Measurements from ENCODE around the gene ACHE. TPM values are rescaled to one million over a fixed set of nuclear protein-coding genes. Genes with fewer than 3 reads are reported as not detected.
A peak's percentile ranks its signal among the peaks of the same experiment; 100 is the strongest.

Gene ACHE
- total RNA-seq, 1 donor from 2014 or later = not detected

DNA sequence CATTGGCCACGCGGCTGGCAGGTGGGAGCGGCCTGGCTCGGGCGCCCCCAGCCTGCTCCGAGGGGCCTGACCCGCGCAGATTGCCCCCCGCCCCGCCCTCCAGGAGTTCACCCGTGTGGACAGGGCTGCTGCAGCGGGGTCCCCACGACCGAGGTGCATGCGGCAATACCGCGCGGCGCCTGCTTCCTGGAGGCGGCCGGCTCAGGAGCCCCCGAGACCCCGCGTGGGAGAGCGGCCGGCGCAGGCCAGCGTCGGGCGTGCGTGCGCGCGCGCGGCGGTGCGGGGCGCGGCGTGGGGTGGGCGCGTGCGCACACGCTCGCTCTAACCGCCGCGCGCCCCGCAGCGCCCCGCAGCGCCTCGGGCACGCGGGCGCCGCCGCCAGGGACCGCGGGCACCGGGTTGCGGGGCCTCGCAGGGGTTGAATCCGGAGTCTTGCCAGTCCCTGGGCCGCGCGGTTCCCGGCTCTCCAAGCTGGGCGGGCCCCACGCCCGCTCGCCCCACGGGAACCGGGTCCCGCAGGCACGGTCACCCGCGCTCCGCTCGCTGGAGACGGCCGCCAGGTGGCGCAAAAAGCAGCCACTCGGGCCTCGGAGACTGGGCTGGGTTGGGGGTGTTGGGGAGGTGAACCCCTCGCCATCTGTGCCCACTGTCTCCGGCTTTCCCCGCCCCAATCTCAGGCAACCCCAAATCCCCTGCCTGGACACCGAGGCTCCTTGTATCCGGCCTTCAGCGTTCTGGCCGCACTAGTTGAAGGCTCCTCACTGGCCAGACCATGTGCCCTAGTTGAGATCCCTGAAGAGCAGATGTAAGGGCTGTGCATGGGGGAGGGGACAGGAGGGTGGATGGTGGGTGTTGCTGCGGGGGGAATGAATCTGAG lies 1.3 kb upstream of the ACHE start:
- Histone ChIP-seq H4K20me1 (ENCODE audit: low read depth) (peaks cover 5% of the 10 kb centered on the region), H3F3A (ENCODE audit: low read depth) (peaks cover 13% of the 10 kb centered on the region), H3K4me1 (peaks cover 8% of the 10 kb centered on the region), H3K36me3 (no peaks in the 10 kb centered on the region), H3K27ac (no peak overlapping the region), H3K4me3 (peak overlapping the region; percentile 51), H3K9ac (no peak overlapping the region), H3K79me2 (ENCODE audit: low read depth) (no peaks in the 10 kb centered on the region), H3K4me2 (peak overlapping the region; percentile 86), H3K9me3 (ENCODE audit: low read depth) (no peaks in the 10 kb centered on the region), H3K27me3 (peaks cover 34% of the 10 kb centered on the region), H2AFZ (replicated peaks) (no peak overlapping the region)
- peak; percentile 69 for DNase-seq (ENCODE audit: low spot score)
- Mint-ChIP-seq H3K9me3 (no peaks in the 10 kb centered on the region), H3K4me3 (peak overlapping the region; percentile 86), H3K36me3 (no peaks in the 10 kb centered on the region), H3K27ac (no peak overlapping the region), H3K27me3 (ENCODE audit: insufficient read depth, low read depth) (peaks cover 25% of the 10 kb centered on the region), H3K4me1 (peaks cover 16% of the 10 kb centered on the region)
- TF ChIP-seq, protein P1, sequence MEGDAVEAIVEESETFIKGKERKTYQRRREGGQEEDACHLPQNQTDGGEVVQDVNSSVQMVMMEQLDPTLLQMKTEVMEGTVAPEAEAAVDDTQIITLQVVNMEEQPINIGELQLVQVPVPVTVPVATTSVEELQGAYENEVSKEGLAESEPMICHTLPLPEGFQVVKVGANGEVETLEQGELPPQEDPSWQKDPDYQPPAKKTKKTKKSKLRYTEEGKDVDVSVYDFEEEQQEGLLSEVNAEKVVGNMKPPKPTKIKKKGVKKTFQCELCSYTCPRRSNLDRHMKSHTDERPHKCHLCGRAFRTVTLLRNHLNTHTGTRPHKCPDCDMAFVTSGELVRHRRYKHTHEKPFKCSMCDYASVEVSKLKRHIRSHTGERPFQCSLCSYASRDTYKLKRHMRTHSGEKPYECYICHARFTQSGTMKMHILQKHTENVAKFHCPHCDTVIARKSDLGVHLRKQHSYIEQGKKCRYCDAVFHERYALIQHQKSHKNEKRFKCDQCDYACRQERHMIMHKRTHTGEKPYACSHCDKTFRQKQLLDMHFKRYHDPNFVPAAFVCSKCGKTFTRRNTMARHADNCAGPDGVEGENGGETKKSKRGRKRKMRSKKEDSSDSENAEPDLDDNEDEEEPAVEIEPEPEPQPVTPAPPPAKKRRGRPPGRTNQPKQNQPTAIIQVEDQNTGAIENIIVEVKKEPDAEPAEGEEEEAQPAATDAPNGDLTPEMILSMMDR (IDR thresholded peaks at IDR 0.05) = peak; percentile 85
- peak; percentile 22 for TF ChIP-seq EZH2 (IDR thresholded peaks at IDR 0.05)
- TF ChIP-seq EZH2phosphoT487 (IDR thresholded peaks at IDR 0.05) = peak; percentile 25

- Histone ChIP-seq H3K4me3 (peak overlapping the region; percentile 51), H3F3A (ENCODE audit: low read depth) (peaks cover 13% of the 10 kb centered on the region), H3K4me1 (peaks cover 8% of the 10 kb centered on the region), H3K27me3 (peaks cover 34% of the 10 kb centered on the region), H2AFZ (replicated peaks) (no peak overlapping the region), H3K4me2 (peak overlapping the region; percentile 86), H3K36me3 (no peaks in the 10 kb centered on the region), H3K27ac (no peak overlapping the region), H3K79me2 (ENCODE audit: low read depth) (no peaks in the 10 kb centered on the region), H3K9ac (no peak overlapping the region), H4K20me1 (ENCODE audit: low read depth) (peaks cover 5% of the 10 kb centered on the region), H3K9me3 (ENCODE audit: low read depth) (no peaks in the 10 kb centered on the region)
- no peak overlapping the region for H3K27ac Mint-ChIP-seq
- no peaks in the 10 kb centered on the region for H3K36me3 Mint-ChIP-seq
- no peaks in the 10 kb centered on the region for H3K9me3 Mint-ChIP-seq
- peak; percentile 70 for DNase-seq (ENCODE audit: low spot score)
- H3K4me1 Mint-ChIP-seq = peaks cover 22% of the 10 kb centered on the region
- H3K27me3 Mint-ChIP-seq (ENCODE audit: insufficient read depth, low read depth) = peaks cover 27% of the 10 kb centered on the region
- TF ChIP-seq EZH2phosphoT487 (IDR thresholded peaks at IDR 0.05) = peak; percentile 90
- TF ChIP-seq, protein P1 (IDR thresholded peaks at IDR 0.05) = no peak
- peak; percentile 96 for TF ChIP-seq EZH2 (IDR thresholded peaks at IDR 0.05)
- H3K4me3 Mint-ChIP-seq = peak overlapping the region; percentile 86
Observed at GRCh38 chr7:100895956-100896731, 456 bp upstream of the ACHE start.

DNA sequence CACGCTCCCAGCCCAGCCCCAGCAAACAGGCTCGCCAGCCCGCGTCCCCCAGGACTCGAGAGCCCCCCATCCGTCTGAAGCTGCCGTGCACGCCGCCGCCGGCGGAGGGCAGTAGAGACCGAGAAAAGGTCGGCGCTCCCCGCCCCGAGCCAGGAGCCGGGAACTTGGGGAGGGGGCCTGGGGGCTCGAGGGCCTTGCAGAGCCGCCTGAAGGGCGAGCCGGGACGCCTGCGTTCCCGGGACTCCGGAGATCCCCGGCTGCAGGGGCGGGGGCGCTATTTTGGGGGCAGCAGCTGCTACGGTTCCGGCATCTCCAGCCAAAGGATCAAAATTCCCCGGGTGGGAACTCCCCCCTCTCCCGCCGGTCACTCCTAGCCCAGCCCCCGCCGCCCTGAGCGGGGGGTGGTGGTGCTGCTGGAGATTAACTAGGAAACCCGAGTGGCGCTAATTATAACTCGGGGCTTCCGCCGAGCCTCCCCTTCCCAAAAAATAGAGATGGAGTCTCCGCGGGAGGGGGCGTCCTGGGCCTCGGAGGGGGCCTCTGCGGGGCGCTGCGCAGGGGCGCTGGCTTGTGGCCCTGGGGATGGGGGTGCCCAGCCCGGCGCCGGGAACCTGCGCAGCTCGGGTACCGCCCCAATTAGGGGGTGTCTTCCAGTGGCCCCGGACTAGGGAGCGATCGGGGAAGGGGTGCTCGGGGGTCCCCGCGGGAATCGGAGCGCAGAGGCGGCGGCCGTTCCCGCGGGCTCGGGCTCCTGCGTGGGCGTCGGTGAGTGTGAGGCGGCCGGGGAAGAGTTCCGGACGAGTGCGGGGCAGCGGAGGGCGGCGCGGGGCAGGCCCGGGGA lies 608 bp downstream of the ACHE start:
- peak; percentile 93 for DNase-seq (ENCODE audit: low spot score)
- peaks cover 5% of the 10 kb centered on the region for H4K20me1 ChIP-seq (ENCODE audit: low read depth)
- peak overlapping the region; percentile 86 for H3K4me2 ChIP-seq
- no peak overlapping the region for H3K27ac ChIP-seq
- no peak overlapping the region for H3K9ac ChIP-seq
- H3F3A ChIP-seq (ENCODE audit: low read depth) = peaks cover 20% of the 10 kb centered on the region
- peak overlapping the region; percentile 51 for H3K4me3 ChIP-seq
- no peaks in the 10 kb centered on the region for H3K36me3 ChIP-seq
- H3K4me1 Mint-ChIP-seq = peaks cover 27% of the 10 kb centered on the region
- no peak overlapping the region for H2AFZ ChIP-seq (replicated peaks)
- TF ChIP-seq EZH2phosphoT487 (IDR thresholded peaks at IDR 0.05) (peak; percentile 89), EZH2 (IDR thresholded peaks at IDR 0.05) (peak; percentile 95)
- TF ChIP-seq, protein P1 (IDR thresholded peaks at IDR 0.05) = peak; percentile 93
- peaks cover 34% of the 10 kb centered on the region for H3K27me3 ChIP-seq
- H3K36me3 Mint-ChIP-seq = no peaks in the 10 kb centered on the region
- H3K9me3 ChIP-seq (ENCODE audit: low read depth) = no peaks in the 10 kb centered on the region
- H3K79me2 ChIP-seq (ENCODE audit: low read depth) = no peaks in the 10 kb centered on the region
- no peak overlapping the region for H3K4me3 Mint-ChIP-seq
- no peak overlapping the region for H3K27ac Mint-ChIP-seq
- H3K27me3 Mint-ChIP-seq (ENCODE audit: insufficient read depth, low read depth) = peaks cover 28% of the 10 kb centered on the region
- H3K9me3 Mint-ChIP-seq = no peaks in the 10 kb centered on the region
- H3K4me1 ChIP-seq = peaks cover 8% of the 10 kb centered on the region
